ENCODE measurements around the gene TGFBR3. TPM values are rescaled to one million over a fixed set of nuclear protein-coding genes. Genes with fewer than 3 reads are reported as not detected.

The TGFBR3 gene
- total and polyA plus RNA-seq, 10 donors, result 5.2 to 254 (median 166) TPM

- 79 to 88% (median 85%) methylated on average over 3 of the region's 3 CpGs for WGBS, 5 donors
- H3K4me1 ChIP-seq, result peaks cover 12 to 81% (median 35%) of the 10 kb centered on the region in 6 donors
- intact Hi-C loops (cut with DNase I; ENCODE audit: low total_unique reads), result no loop called here
Measured at GRCh38 chr1:91784191-91784590, 101.8 kb downstream of the TGFBR3 start.

GRCh38 chr1:91783423-91784170 lies 102.4 kb downstream of the TGFBR3 start:
- Histone ChIP-seq H3K9me3 (no peaks in the 10 kb centered on the region), H3K4me1 (peaks cover 9 to 81% (median 33%) of the 10 kb centered on the region in 6 donors), H3K27ac (peak overlapping the region in 5 of 8 donors; percentile 2 to 50 (median 44)), H3K36me3 (peaks cover 0 to 14% (median 3%) of the 10 kb centered on the region in 6 donors), H3K27me3 (replicated peaks in 1 of 7) (no peaks in the 10 kb centered on the region), H3K4me3 (no peak overlapping the region)
- 69 to 83% (median 78%) methylated on average over 7 of the region's 7 CpGs for WGBS, 5 donors
- intact Hi-C loops (cut with DNase I; ENCODE audit: low total_unique reads), result no loop called here
- DNase-seq, result no peak
- TF ChIP-seq POLR2AphosphoS5 (IDR thresholded peaks at IDR 0.05), result no peak
- TF ChIP-seq POLR2A (IDR thresholded peaks at IDR 0.05), result no peak
- TF ChIP-seq, protein P1, sequence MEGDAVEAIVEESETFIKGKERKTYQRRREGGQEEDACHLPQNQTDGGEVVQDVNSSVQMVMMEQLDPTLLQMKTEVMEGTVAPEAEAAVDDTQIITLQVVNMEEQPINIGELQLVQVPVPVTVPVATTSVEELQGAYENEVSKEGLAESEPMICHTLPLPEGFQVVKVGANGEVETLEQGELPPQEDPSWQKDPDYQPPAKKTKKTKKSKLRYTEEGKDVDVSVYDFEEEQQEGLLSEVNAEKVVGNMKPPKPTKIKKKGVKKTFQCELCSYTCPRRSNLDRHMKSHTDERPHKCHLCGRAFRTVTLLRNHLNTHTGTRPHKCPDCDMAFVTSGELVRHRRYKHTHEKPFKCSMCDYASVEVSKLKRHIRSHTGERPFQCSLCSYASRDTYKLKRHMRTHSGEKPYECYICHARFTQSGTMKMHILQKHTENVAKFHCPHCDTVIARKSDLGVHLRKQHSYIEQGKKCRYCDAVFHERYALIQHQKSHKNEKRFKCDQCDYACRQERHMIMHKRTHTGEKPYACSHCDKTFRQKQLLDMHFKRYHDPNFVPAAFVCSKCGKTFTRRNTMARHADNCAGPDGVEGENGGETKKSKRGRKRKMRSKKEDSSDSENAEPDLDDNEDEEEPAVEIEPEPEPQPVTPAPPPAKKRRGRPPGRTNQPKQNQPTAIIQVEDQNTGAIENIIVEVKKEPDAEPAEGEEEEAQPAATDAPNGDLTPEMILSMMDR (IDR thresholded peaks at IDR 0.05 in 8 of 11, conservative IDR thresholded peaks at IDR 0.05 in 3 of 11), result no peak

More at GRCh38 chr1:91784191-91784590, 101.8 kb downstream of the TGFBR3 start:
- Histone ChIP-seq H3K27ac (peak overlapping the region in 3 of 8 donors; percentile 44 to 50 (median 47)), H3K4me3 (no peak overlapping the region), H3K27me3 (replicated peaks in 1 of 7) (no peaks in the 10 kb centered on the region), H3K36me3 (peaks cover 0 to 14% (median 3%) of the 10 kb centered on the region in 6 donors), H3K9me3 (no peaks in the 10 kb centered on the region)
- no peak for DNase-seq
- TF ChIP-seq POLR2AphosphoS5 (IDR thresholded peaks at IDR 0.05) (no peak), POLR2A (IDR thresholded peaks at IDR 0.05) (no peak)

DNA sequence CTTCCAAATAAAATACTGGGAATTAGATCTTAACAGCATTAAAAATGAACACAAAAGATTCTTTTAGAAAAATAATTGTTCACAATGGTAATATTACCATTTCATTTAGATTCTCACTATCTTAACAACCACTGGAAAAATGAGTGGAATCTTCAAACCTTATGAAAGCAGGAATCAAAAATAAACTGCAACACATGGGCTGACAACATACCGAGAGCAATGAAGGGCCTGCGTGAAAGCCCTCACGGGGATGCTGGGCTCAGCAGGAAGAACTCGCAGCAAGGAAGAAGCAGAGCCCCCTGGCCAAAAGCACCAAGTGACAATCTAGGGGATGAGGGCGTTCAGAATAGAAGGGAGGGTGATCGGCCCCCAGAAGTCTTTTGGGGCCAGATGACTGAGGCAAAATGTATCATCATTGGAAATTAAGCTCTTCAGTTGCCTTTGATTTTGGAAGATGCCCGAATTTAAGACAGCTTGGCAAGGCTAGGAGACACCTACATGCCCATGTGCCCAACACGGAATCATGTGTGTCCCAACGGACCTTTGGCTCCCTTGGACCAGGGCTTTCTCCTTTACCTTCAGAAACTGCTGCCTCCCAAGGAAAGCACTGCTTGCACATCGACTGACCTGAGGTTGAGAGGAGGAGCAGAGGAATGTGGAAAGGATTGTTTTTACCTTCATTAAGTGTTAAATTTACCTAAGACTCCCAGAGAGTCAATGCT lies 103.9 kb downstream of the TGFBR3 start:
- no peak overlapping the region for H3K4me3 ChIP-seq
- no peaks in the 10 kb centered on the region for H3K27me3 ChIP-seq (replicated peaks in 1 of 7)
- 81 to 93% (median 86%) methylated on average over 10 of the region's 10 CpGs for WGBS, 5 donors
- H3K9me3 ChIP-seq, result no peaks in the 10 kb centered on the region
- TF ChIP-seq POLR2A (IDR thresholded peaks at IDR 0.05), result no peak
- no peak for TF ChIP-seq POLR2AphosphoS5 (IDR thresholded peaks at IDR 0.05)
- TF ChIP-seq, protein P1 (IDR thresholded peaks at IDR 0.05 in 8 of 11, conservative IDR thresholded peaks at IDR 0.05 in 3 of 11), result no peak
- peaks cover 6 to 67% (median 26%) of the 10 kb centered on the region in 6 donors for H3K4me1 ChIP-seq
- intact Hi-C loops (cut with DNase I; ENCODE audit: low total_unique reads), result no loop called here
- peaks cover 0 to 14% (median 3%) of the 10 kb centered on the region in 6 donors for H3K36me3 ChIP-seq
- peak overlapping the region in 4 of 8 donors; percentile 2 to 82 (median 47) for H3K27ac ChIP-seq
- no peak for DNase-seq

- intact Hi-C loops (cut with DNase I; ENCODE audit: low total_unique reads), result no loop called here
- Histone ChIP-seq H3K27me3 (replicated peaks in 1 of 7) (no peaks in the 10 kb centered on the region), H3K9me3 (no peaks in the 10 kb centered on the region), H3K4me3 (no peak overlapping the region), H3K4me1 (peaks cover 6 to 67% (median 26%) of the 10 kb centered on the region in 6 donors), H3K27ac (peak overlapping the region in 3 of 8 donors; percentile 50 to 82 (median 75)), H3K36me3 (peaks cover 0 to 20% (median 3%) of the 10 kb centered on the region in 6 donors)
- TF ChIP-seq POLR2A (IDR thresholded peaks at IDR 0.05) (no peak), POLR2AphosphoS5 (IDR thresholded peaks at IDR 0.05) (no peak)
- TF ChIP-seq, protein P1 (IDR thresholded peaks at IDR 0.05 in 8 of 11, conservative IDR thresholded peaks at IDR 0.05 in 3 of 11), result no peak
- 53 to 59% (median 57%) methylated on average over 4 of the region's 4 CpGs for WGBS, 5 donors
- no peak for DNase-seq
Measured at GRCh38 chr1:91781371-91781825, 104.6 kb downstream of the TGFBR3 start.
